GM12801 (cell line): ENCODE data around the gene DMAC2L.

Source experiments
- CTCF ChIP-seq: IDR thresholded peaks from one replicate; pipeline ENCODE4 v1.5.1; 2011; ENCODE audit warnings: control low read depth; ENCODE audit not compliant: insufficient read length; ENCODE audit errors: extremely low read depth

The DMAC2L gene

GRCh38 chr14:50311972-50312733 is at the start of gene DMAC2L, which contains the start of gene L2HGDH:
TSS of gene DMAC2L (plus strand) at chr14:50312324. CDS start at chr14:50321488, 9,164 bp downstream.
TSS of gene L2HGDH (minus strand) at chr14:50312229. CDS start at chr14:50312150, 79 bp downstream.
- TF ChIP-seq CTCF, result no peak

GRCh38 chr14:50262865-50263264 is 49.3 kb upstream of the DMAC2L start:
- no peak for TF ChIP-seq CTCF

GRCh38 chr14:50263321-50263720 is 48.8 kb upstream of the DMAC2L start:
- TF ChIP-seq CTCF, result no peak

GRCh38 chr14:50265029-50265428 is 47.1 kb upstream of the DMAC2L start:
- no peak for TF ChIP-seq CTCF

- no peak for TF ChIP-seq CTCF
Measured at GRCh38 chr14:50270932-50271331, 41.2 kb upstream of the DMAC2L start.

- TF ChIP-seq CTCF, result no peak
Measured at GRCh38 chr14:50272498-50272897, 39.6 kb upstream of the DMAC2L start.

GRCh38 chr14:50285861-50286260 is 26.3 kb upstream of the DMAC2L start:
- no peak for TF ChIP-seq CTCF
